ENCODE results near the gene ITIH4.

The ITIH4 gene

DNA sequence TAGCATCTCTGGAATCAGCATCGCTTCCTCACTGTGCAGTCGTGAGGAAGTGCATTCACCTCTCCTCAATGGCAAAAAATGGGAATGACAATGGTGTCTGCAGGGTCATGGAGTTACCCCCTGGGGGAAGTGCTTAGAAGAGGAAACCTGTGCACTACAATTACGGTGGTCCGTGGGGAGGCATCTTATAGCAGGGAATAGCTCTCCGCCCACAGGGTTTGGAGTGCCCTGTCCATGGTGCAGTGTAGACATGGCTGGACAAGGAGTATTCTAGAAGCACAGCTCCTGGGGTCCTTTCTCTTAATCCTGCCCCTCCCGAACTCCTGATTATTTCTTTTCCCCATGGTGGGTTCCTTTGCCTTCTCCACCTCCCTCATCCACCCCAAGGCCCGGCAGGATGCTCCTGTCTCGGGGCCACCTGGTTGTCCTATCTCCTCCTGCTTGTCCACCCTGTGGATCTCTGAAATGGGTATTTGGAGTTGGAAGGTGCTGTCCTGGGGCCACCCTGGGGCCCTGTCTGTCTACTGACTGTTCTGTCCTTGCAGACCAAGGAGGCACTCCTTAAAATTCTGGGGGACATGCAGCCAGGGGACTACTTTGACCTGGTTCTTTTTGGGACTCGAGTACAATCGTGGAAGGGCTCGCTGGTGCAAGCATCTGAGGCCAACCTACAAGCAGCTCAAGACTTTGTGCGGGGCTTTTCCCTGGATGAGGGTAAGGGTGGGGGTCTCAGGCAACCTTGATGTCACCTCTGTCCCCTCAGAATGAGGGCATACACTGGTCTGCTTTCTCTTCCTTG lies 47.9 kb downstream of the ITIH4 start:
- no peak overlapping the region for H3K4me3 ChIP-seq (replicated peaks in 1 of 2; ENCODE audit: low read depth in 2 of 2, low read length in 2 of 2)
- TF ChIP-seq, protein P1, sequence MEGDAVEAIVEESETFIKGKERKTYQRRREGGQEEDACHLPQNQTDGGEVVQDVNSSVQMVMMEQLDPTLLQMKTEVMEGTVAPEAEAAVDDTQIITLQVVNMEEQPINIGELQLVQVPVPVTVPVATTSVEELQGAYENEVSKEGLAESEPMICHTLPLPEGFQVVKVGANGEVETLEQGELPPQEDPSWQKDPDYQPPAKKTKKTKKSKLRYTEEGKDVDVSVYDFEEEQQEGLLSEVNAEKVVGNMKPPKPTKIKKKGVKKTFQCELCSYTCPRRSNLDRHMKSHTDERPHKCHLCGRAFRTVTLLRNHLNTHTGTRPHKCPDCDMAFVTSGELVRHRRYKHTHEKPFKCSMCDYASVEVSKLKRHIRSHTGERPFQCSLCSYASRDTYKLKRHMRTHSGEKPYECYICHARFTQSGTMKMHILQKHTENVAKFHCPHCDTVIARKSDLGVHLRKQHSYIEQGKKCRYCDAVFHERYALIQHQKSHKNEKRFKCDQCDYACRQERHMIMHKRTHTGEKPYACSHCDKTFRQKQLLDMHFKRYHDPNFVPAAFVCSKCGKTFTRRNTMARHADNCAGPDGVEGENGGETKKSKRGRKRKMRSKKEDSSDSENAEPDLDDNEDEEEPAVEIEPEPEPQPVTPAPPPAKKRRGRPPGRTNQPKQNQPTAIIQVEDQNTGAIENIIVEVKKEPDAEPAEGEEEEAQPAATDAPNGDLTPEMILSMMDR (IDR thresholded peaks at IDR 0.05; ENCODE audit: low read depth, low read length), result no peak
- DNase-seq (ENCODE audit: low read depth in 2 of 2), result no peak

DNA sequence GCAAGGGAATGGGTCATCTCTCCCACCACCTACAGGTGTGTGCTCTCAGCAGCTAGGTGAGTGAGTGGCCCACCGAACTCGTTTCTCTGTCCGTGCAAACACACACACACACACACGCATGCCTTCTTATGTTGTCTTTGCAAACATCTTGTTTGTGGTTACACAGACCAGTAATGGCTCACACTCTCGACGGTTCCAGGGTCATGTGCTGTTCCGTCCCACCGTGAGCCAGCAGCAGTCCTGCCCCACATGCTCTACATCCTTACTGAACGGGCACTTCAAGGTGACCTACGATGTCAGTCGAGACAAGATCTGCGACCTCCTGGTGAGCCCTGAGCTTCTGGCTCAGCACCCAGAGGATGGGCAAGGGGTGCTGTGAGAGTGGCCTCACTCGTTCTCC lies 48.7 kb downstream of the ITIH4 start:
- no peak overlapping the region for H3K4me3 ChIP-seq (replicated peaks in 1 of 2; ENCODE audit: low read depth in 2 of 2, low read length in 2 of 2)
- no peak for DNase-seq (ENCODE audit: low read depth in 2 of 2)
- TF ChIP-seq, protein P1 (IDR thresholded peaks at IDR 0.05; ENCODE audit: low read depth, low read length), result no peak

DNA sequence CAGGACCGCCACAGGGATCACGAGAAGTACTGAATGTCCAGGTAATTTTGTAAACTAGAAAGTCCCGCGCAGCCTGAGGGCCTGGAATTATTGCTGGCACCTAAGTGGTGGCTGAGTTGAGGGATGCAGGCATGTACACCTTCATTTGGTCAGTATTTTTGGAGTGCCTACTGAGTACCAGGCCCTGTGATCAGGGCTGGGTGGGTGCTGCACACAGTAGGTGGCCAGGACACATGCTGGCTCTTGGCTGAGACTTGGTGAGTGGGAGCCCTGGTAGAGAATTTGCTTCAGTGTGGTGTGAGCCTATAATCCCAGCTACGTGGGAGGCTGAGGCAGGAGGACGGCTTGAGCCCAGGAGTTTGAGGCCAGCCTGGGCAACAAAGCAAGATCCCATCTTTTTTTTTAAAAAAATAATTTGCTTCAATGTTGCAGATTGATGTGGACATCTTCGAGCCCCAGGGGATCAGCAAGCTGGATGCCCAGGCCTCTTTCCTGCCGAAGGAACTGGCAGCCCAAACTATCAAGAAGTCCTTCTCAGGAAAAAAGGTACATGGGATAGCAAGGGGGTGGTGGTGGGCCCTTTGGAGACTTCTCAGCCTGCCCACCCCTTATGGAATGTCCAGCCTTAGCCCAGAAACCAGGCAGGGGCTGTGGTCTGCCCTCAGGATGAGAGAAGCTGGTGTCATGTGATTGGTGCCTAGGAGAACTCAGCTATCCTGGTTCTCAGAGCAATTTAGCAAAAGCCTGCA lies 50.5 kb downstream of the ITIH4 start:
- DNase-seq (ENCODE audit: low read depth in 2 of 2), result no peak
- no peak overlapping the region for H3K4me3 ChIP-seq (replicated peaks in 1 of 2; ENCODE audit: low read depth in 2 of 2, low read length in 2 of 2)
- TF ChIP-seq, protein P1 (IDR thresholded peaks at IDR 0.05; ENCODE audit: low read depth, low read length), result no peak

DNA sequence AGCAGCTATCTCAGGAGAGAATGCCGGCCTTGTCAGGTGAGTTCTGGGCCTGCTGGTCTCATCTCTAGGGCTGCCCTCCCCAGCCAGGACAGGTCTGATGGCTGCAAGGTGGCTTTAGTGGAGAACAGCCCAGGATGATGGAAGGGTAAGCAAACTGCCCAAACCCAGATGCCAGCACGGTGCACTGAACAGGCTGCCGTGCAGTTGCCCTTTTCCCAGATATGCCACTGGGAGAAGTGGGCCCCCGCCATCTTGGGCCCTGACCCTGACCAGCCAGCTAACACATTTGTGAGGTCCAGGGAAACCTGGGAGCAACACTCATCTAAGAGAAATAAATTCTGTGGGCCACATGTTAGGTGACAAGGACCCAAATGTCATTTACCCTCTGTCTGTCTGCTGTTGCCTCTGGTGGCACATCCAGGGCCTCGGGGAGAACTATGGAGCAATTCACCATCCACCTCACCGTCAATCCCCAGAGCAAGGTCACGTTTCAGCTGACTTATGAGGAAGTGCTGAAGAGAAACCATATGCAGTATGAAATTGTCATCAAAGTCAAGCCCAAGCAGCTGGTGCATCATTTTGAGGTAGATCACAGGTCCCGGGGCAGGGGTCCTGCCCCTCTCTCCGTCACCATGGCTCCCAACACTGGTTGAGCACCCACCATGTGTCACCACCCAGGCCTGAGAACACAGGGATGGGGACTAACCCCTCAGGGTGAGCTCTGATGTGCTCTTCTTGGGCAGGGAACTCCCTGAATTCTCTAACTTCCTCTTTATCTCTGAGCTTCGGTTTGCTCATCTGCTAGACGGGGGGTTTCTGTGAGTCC lies 51.2 kb downstream of the ITIH4 start:
- no peak overlapping the region for H3K4me3 ChIP-seq (replicated peaks in 1 of 2; ENCODE audit: low read depth in 2 of 2, low read length in 2 of 2)
- no peak for DNase-seq (ENCODE audit: low read depth in 2 of 2)
- TF ChIP-seq, protein P1 (IDR thresholded peaks at IDR 0.05; ENCODE audit: low read depth, low read length), result no peak

DNA sequence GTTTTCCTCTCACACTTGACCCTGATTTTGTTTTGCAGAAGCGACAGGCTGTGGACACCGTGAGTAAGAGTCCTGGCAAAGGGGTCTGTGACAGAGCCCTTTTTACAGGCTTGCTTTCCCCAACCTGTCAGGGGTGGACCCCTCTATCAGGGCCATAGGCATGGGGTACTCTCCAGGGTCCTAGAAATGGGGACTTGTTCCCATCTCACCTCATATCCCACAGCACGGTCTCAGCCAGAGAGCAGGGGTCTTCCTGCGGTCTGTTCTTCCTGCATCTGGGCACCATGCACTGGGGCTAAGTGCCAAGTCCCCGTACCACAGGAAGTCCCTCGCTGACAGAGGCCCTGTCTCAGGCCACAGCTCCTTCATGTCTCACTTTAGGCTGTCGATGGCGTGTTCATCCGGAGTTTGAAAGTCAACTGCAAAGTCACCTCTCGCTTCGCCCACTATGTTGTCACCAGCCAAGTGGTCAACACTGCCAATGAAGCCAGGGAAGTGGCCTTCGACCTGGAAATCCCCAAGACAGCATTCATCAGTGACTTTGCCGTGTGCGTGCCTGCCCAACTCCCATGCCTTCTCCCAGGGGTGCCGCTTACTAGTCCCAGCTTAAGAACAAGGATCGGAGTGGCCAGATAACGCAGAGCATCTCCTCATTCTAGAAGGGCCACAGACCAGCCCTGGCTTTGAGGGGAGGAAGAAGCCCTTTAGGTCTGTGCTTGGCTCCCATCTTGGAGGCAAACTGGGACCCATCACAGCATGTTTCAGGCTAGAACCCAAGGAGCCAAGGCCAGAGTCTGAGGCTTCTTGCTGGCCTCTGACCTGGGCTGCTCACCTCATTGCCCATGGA lies 52.3 kb downstream of the ITIH4 start:
- TF ChIP-seq, protein P1 (IDR thresholded peaks at IDR 0.05; ENCODE audit: low read depth, low read length), result no peak
- no peak overlapping the region for H3K4me3 ChIP-seq (replicated peaks in 1 of 2; ENCODE audit: low read depth in 2 of 2, low read length in 2 of 2)
- DNase-seq (ENCODE audit: low read depth in 2 of 2), result no peak

All from cardiac fibroblast (primary cell).